Left ventricle myocardium inferior (tissue), 1 donor: Measurements from ENCODE around the gene ARHGAP32. TPM values are rescaled to one million over a fixed set of nuclear protein-coding genes. Genes with fewer than 3 reads are reported as not detected.

Experiments
- DNase-seq: peaks from one replicate; pipeline ENCODE4 v3.0.0-alpha.2; 2020
- H3K27ac ChIP-seq: fragments of 200-600 bp; replicated peaks from 2 replicates; pipeline ENCODE4 v1.8.0; 2021
- H3K27me3 ChIP-seq: fragments of 200-600 bp; 2 replicates; pipeline ENCODE4 v1.8.0; 2021; ENCODE audit warnings: low read depth
- H3K36me3 ChIP-seq: fragments of 200-600 bp; 2 replicates; pipeline ENCODE4 v1.8.0; 2021
- H3K4me1 ChIP-seq: fragments of 200-600 bp; 2 replicates; pipeline ENCODE4 v1.8.0; 2021
- H3K4me3 ChIP-seq: fragments of 200-600 bp; 2 replicates; pipeline ENCODE4 v1.8.0; 2021; ENCODE audit warnings: mild to moderate bottlenecking, moderate library complexity
- H3K9me3 ChIP-seq: fragments of 200-600 bp; replicated peaks from 2 replicates; pipeline ENCODE4 v1.8.0; 2021
- intact Hi-C: fragments of 100-400 bp; cut with micrococcal nuclease; formaldehyde crosslinking; loops from one replicate; pipeline ENCODE4 v1.11.0; 2022
- total RNA-seq: library from RNA; stranded (reverse); fragmentation: NEBNext Ultra II Directional; extraction: Animal tissue kit (Norgen Biotek cat#: 25700); gene quantifications from one replicate; pipeline ENCODE4 v1.2.1, GENCODE V29; 2021
- TF ChIP-seq, protein P1 (sequence below): fragments of 200-600 bp; IDR thresholded peaks from 2 replicates; pipeline ENCODE4 v1.8.0; 2021; ENCODE audit warnings: antibody characterized with exemption, mild to moderate bottlenecking, borderline replicate concordance
- donor health status: DM: no; HTN: yes; CAD: no; lungs with severe emphysema.

ARHGAP32 gene
- total RNA-seq, 1 donor from 2014 or later = 5.3 TPM

- peaks cover 2% of the 10 kb centered on the region for H3K4me1 ChIP-seq
- H3K4me3 ChIP-seq = no peak overlapping the region
- no peak for DNase-seq
- no peaks in the 10 kb centered on the region for H3K27me3 ChIP-seq
- intact Hi-C loops = no loop called here
- H3K27ac ChIP-seq = no peak overlapping the region
- TF ChIP-seq, protein P1, sequence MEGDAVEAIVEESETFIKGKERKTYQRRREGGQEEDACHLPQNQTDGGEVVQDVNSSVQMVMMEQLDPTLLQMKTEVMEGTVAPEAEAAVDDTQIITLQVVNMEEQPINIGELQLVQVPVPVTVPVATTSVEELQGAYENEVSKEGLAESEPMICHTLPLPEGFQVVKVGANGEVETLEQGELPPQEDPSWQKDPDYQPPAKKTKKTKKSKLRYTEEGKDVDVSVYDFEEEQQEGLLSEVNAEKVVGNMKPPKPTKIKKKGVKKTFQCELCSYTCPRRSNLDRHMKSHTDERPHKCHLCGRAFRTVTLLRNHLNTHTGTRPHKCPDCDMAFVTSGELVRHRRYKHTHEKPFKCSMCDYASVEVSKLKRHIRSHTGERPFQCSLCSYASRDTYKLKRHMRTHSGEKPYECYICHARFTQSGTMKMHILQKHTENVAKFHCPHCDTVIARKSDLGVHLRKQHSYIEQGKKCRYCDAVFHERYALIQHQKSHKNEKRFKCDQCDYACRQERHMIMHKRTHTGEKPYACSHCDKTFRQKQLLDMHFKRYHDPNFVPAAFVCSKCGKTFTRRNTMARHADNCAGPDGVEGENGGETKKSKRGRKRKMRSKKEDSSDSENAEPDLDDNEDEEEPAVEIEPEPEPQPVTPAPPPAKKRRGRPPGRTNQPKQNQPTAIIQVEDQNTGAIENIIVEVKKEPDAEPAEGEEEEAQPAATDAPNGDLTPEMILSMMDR = no peak
- no peaks in the 10 kb centered on the region for H3K36me3 ChIP-seq
- H3K9me3 ChIP-seq = peaks cover 18% of the 10 kb centered on the region
Measured at GRCh38 chr11:129093283-129093682, 98.8 kb downstream of the ARHGAP32 start.

DNA sequence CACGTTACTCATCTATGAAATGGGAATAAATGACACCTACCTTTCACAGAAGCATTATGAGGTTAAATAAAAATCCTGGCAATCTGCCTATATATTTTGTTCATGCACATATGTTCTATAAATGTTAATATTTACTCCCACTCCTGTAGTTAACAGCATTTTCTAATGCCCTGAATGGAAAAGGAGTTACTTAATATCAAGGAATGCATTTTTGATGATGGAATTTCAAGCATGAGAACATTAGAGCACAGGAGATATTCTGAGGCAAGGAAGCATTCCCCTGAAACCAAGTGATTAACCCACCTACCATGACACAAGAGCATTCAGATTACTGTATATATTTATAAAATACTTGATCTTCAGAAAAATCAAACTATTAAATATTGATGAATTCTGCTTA lies 102.1 kb downstream of the ARHGAP32 start:
- Histone ChIP-seq H3K27ac (no peak overlapping the region), H3K36me3 (no peaks in the 10 kb centered on the region), H3K9me3 (peaks cover 6% of the 10 kb centered on the region), H3K4me3 (no peak overlapping the region), H3K27me3 (no peaks in the 10 kb centered on the region), H3K4me1 (peaks cover 2% of the 10 kb centered on the region)
- DNase-seq = no peak
- TF ChIP-seq, protein P1 = no peak
- intact Hi-C loops = no loop called here

DNA sequence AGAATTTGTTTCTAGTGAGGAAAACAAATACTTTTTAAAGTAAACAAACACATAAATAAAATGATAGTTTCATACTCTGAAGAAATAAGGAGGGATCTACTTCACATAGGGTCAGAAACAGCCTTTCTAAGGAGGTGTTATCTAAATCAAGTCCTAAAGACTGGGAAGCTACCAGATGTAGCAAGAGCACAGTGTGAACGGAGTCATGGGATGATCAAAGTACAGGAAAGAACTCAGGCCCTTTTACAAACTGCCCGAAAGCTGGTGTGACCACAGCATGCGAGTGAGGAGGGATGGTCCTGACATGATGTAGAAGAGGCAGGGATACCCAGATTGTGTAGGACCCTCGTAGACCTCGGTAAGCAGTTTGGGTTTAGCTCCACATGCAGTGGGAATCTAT lies 102.8 kb downstream of the ARHGAP32 start:
- no peak overlapping the region for H3K27ac ChIP-seq
- DNase-seq = no peak
- TF ChIP-seq, protein P1 = no peak
- peaks cover 2% of the 10 kb centered on the region for H3K4me1 ChIP-seq
- H3K9me3 ChIP-seq = peaks cover 14% of the 10 kb centered on the region
- no peaks in the 10 kb centered on the region for H3K36me3 ChIP-seq
- intact Hi-C loops = no loop called here
- H3K4me3 ChIP-seq = no peak overlapping the region
- no peaks in the 10 kb centered on the region for H3K27me3 ChIP-seq

- H3K27ac ChIP-seq = no peak overlapping the region
- H3K27me3 ChIP-seq = no peaks in the 10 kb centered on the region
- intact Hi-C loops = no loop called here
- no peak for DNase-seq
- peaks cover 2% of the 10 kb centered on the region for H3K4me1 ChIP-seq
- TF ChIP-seq, protein P1 = no peak
- peaks cover 4% of the 10 kb centered on the region for H3K36me3 ChIP-seq
- peaks cover 36% of the 10 kb centered on the region for H3K9me3 ChIP-seq
- no peak overlapping the region for H3K4me3 ChIP-seq
Measured at GRCh38 chr11:129086976-129087375, 105.1 kb downstream of the ARHGAP32 start.

DNA sequence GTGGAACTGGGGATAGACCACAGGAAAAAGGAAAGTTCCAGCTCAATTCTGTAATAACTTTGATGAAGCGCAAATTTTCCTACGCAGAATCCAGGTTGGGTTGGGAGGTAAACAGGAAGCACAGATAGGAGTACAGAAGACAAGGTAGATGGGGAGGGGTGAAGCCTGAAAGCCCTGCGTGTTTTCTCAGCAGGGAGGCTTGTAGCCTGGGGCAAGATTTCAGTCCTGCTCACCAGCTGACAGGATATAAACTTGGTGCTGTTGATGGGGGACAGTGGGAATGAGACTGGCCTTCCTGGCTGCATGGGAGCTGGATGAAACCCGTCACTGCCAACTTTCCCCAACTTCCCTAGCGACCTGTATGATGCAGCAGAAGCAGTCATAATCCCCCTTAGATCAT lies 114.9 kb downstream of the ARHGAP32 start:
- H3K4me3 ChIP-seq = no peak overlapping the region
- no peaks in the 10 kb centered on the region for H3K36me3 ChIP-seq
- no peak for DNase-seq
- no peaks in the 10 kb centered on the region for H3K27me3 ChIP-seq
- H3K4me1 ChIP-seq = no peaks in the 10 kb centered on the region
- no peak overlapping the region for H3K27ac ChIP-seq
- TF ChIP-seq, protein P1 = no peak
- peaks cover 28% of the 10 kb centered on the region for H3K9me3 ChIP-seq
- intact Hi-C loops = no loop called here

DNA sequence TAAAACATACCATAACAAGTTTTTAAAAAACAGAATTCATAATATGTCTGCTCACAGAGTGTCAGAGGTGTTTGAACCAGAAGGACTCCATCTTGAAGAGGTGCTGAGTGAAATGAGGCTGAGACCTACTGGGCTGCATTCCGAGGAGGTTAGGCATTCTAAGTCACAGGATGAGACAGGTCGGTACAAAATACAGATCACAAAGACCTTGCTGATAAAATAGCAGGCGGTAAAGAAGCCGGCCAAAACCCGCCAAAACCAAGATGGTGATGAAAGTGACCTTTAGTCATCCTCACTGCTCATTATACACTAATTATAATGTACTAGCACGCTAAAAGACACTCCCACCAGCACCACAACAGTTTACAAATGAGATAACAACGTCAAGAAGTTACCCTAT lies 116.4 kb downstream of the ARHGAP32 start:
- no peaks in the 10 kb centered on the region for H3K4me1 ChIP-seq
- H3K27me3 ChIP-seq = no peaks in the 10 kb centered on the region
- TF ChIP-seq, protein P1 = no peak
- intact Hi-C loops = no loop called here
- no peak overlapping the region for H3K4me3 ChIP-seq
- no peaks in the 10 kb centered on the region for H3K36me3 ChIP-seq
- no peak for DNase-seq
- peaks cover 14% of the 10 kb centered on the region for H3K9me3 ChIP-seq
- H3K27ac ChIP-seq = no peak overlapping the region
